Heart left ventricle (tissue), 13 donors: ENCODE results near the gene NAALADL2.

Source experiments
- POLR2A ChIP-seq, 2 donors: fragments of 450-650 bp; IDR thresholded peaks; one replicate each; pipeline ENCODE4 v1.6.1; 2017; ENCODE audit warnings: antibody characterized with exemption in 2 of 2, mild to moderate bottlenecking in 2 of 2, moderate library complexity in 2 of 2
- TF ChIP-seq, protein P1 (sequence below), 12 donors: fragments of 200-600 bp; sonication (generic) in 4 of 12; IDR thresholded peaks; one replicate each; pipeline versions ENCODE4 v1.5.0 to v1.8.0; 2018 to 2022; ENCODE audit warnings: antibody characterized with exemption in 12 of 12, mild to moderate bottlenecking in 5 of 12
- donor health status: ischemic (EF 13 %, LVEDD 7.1; RV severe dilation, severe dysfunction).
- donor health status: DM: no; HTN: yes; CAD: no.
- donor health status: DM: no; HTN: no; CAD: no.
- donor health status: ischemic (EF 25% LVEDD 6.9; RV normal size, moderate dysfunction).
- donor health status: ischemic (EF 25% LVEDD 5.7; RV mildly dilated, moderate dysfunction).
- donor health status: ischemic (EF 35%, LVEDD 5.7; RV mildly dilated, moderate dysfunction).
- donor health status: nonischemic (EF 11% LVEDD 7.7; RV severe dilation, severe dysfunction).
- donor health status: DM: yes; HTN: yes; CAD: no.
- donor health status: PGD.
- donor health status: ischemic (EF 29% LVEDD 5.4; RV normal size, mild dysfunction).
- donor health status: nonischemic (EF 23%, LVEDD 6.1; RV moderate dilation, normal function).

DNA sequence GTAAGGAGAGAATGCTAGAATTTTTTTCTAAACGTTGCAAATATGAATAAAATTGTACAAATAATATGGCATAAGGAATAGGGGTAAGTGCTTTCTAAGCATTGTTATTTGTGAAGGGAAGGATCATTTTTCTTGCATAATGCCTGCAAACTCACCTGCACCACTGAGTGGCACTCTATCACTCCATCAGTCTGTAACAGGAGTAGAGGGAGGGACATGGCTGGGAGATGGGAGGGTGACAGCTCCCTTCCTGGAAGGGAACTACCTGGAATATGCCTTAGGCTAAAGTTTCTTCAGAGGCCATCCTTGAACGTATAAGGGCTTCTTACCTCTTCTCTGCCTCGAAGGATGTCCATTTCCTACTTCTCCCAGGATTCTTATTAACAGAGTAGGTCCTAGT is 3.0 kb downstream of the NAALADL2 start:
- TF ChIP-seq, protein P1, sequence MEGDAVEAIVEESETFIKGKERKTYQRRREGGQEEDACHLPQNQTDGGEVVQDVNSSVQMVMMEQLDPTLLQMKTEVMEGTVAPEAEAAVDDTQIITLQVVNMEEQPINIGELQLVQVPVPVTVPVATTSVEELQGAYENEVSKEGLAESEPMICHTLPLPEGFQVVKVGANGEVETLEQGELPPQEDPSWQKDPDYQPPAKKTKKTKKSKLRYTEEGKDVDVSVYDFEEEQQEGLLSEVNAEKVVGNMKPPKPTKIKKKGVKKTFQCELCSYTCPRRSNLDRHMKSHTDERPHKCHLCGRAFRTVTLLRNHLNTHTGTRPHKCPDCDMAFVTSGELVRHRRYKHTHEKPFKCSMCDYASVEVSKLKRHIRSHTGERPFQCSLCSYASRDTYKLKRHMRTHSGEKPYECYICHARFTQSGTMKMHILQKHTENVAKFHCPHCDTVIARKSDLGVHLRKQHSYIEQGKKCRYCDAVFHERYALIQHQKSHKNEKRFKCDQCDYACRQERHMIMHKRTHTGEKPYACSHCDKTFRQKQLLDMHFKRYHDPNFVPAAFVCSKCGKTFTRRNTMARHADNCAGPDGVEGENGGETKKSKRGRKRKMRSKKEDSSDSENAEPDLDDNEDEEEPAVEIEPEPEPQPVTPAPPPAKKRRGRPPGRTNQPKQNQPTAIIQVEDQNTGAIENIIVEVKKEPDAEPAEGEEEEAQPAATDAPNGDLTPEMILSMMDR (IDR thresholded peaks at IDR 0.05): peak in 1 of 12 donors; percentile 9
- no peak for TF ChIP-seq POLR2A (IDR thresholded peaks at IDR 0.05)
